Cerebellar nuclear complex (tissue), 1 donor: Measurements from ENCODE around the gene PRSS16.
"Not testable (repeated sequence)": the region's sequence is repeated elsewhere in the genome, so short reads cannot be mapped to it uniquely, and the experiment has no call there.

ENCODE experiments used
- DNase-seq, 2 experiments: peaks; one replicate each; lab custom pipeline; 2025; lab: John Stamatoyannopoulos, UW

The PRSS16 gene, protein sequence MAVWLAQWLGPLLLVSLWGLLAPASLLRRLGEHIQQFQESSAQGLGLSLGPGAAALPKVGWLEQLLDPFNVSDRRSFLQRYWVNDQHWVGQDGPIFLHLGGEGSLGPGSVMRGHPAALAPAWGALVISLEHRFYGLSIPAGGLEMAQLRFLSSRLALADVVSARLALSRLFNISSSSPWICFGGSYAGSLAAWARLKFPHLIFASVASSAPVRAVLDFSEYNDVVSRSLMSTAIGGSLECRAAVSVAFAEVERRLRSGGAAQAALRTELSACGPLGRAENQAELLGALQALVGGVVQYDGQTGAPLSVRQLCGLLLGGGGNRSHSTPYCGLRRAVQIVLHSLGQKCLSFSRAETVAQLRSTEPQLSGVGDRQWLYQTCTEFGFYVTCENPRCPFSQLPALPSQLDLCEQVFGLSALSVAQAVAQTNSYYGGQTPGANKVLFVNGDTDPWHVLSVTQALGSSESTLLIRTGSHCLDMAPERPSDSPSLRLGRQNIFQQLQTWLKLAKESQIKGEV

GRCh38 chr6:27247133-27247836, at the start of gene PRSS16:
PRSS16 (plus strand) TSS chr6:27247701; CDS start chr6:27247738, 37 bp downstream.
- DNase-seq: no peak

DNA sequence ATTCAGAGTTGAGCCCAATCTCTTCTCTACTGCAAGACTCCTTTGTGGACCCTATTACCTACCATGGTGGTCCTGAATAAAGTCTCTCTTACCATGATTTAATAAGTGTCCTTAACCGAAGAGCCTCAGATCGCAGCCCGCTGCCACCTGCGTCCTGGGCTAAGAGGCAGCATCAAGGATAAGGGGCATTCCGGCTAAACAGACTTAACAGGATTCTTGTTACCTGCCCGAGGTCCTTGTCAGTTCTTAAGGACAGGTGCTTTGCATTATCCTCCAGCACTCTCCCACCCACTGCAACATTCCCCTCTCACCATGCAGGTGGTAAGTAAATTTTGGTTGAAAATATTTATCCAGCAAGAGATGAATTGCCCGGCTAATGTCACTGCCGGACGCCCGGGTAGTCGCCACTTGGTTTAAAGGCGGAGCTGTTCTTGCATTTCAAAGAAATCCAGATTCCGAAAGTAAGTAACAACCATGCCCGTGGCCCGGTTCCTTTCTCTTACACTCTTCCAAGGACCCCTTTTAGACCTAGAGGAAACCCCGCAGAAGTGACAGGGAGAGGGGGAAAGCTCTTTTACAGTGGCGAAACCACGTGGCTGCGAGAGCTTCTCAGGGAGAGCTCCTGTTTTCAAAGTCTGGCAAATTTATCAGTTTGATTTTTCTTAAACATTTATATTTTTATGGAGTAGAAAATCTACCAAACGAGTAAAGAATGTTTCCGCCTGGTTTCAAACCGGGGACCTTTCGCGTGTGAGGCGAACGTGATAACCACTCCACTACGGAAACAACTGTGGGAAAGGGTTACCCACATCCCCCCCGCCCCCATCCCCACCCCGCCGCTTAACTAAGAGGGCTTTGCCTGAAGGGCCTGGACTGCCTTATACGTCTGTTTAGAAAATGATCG, 41.9 kb upstream of the PRSS16 start:
- no peak for DNase-seq

DNA sequence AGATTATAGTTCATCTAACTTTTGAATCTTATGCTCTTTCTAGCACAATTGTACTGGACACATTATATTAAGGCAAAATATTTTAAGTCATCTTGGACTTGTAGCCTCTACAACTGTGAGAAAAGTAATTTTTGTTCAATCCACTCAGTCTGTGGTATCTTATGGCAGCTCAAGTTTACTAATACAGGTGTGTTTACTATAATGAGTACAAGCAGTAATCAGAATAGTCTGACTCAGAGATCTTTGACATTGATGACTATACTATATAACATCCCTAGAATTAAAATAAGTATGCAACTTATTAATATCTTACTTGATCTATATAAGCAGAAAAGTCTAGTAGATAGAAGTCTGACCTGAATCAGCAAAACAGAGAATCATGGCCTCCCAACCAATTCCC, 40.7 kb upstream of the PRSS16 start:
- DNase-seq: no peak

- DNase-seq: no peak
Measured at GRCh38 chr6:27208042-27208441, 39.5 kb upstream of the PRSS16 start.

- no peak for DNase-seq
Measured at GRCh38 chr6:27209196-27209595, 38.3 kb upstream of the PRSS16 start.

GRCh38 chr6:27209659-27210269, 37.7 kb upstream of the PRSS16 start:
- DNase-seq: no peak

- not testable (repeated sequence) for DNase-seq
Measured at GRCh38 chr6:27213091-27213517, 34.4 kb upstream of the PRSS16 start.

- no peak for DNase-seq
Measured at GRCh38 chr6:27213544-27214125, 33.9 kb upstream of the PRSS16 start.

GRCh38 chr6:27214126-27214601, 33.3 kb upstream of the PRSS16 start:
- no peak for DNase-seq

DNA sequence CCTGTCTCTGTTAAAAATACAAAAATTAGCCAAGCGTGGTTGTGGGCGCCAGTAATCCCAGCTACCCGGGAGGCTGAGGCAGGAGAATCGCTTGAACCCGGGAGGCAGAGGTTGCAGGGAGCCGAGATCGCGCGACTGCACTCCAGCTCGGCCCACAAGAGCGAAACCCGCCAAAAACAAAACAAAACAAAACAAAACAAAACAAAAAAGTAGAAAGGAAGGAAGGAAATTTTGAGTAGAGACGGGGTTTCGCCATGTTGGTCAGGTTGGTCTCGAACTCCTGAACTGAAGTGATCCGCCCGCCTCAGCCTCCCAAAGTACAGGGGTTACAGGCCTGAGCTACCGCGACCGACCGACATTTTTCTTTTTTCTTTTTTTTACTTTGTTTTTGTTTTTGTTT, 30.6 kb upstream of the PRSS16 start:
- no peak for DNase-seq

DNA sequence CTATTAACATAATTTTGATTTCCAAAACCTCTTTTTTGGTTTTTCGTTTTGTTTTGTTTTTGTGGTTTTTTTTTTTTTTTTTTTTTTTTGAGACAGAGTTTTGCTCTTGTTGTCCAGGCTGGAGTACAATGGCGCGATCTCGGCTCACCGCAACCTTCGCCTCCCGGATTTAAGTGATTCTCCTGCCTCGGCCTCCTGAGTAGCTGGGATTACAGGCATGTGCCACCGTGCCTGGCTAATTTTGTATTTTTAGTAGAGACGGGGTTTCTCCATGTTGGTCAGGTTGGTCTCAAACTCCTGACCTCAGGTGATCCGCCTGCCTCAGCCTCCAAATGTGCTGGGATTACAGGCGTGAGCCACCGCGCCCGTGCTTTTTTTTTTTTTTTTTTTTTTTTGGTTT, 24.5 kb upstream of the PRSS16 start:
- DNase-seq: not testable (repeated sequence)

GRCh38 chr6:27224729-27225128, 22.8 kb upstream of the PRSS16 start:
- no peak for DNase-seq

DNA sequence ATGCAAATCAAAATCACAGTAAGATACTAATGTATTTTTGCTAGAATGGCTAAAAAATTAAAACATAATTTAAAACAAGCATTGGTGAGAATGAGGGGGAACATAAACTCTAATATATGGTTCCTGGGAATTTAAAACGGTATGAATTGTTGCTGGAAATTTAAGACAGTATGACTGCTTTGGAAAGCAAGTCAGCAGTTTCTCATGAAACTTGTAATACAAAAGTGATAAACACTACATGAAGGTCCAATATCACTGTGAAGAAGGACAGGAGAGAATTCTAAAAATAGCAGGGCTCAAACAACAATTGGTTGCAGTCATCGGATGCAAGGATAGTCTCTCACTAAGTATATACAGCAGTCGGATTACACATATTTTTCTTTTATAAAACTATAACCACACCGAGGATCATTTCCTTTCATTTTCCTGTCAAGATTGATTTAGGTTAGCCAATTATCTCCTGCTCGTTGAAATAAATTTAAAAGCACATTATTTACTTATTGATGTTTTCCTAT, 18.5 kb upstream of the PRSS16 start:
- no peak for DNase-seq

- no peak for DNase-seq
Measured at GRCh38 chr6:27230758-27231111, 16.8 kb upstream of the PRSS16 start.

- no peak for DNase-seq
Measured at GRCh38 chr6:27234576-27234975, 12.9 kb upstream of the PRSS16 start.

- no peak for DNase-seq
Measured at GRCh38 chr6:27237089-27237803, 10.3 kb upstream of the PRSS16 start.

GRCh38 chr6:27238010-27238983, 9.2 kb upstream of the PRSS16 start:
- DNase-seq: no peak

DNA sequence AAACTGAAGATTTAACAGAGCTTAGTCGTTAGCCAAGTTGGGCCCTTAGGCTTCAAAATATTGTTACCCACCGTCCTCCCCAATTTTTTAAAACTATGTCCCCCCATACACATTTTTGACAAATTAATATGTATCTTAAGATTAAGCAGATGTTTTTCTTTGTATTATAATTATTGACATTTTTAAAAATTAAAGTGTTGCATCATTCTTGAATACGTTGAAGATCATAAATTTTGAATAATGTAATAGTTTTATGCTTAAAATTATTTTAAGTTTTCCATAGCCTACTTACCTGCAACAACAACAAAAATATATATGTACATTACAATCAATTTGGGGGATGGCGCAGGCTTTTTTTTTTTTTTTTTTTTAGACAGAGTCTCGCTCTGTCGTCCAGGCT, 8.2 kb upstream of the PRSS16 start:
- no peak for DNase-seq

- DNase-seq: no peak
Measured at GRCh38 chr6:27241443-27241842, 6.1 kb upstream of the PRSS16 start.
